Endothelial cell (in vitro differentiated cells): ENCODE data around the gene KEL. TPM values are rescaled to one million over a fixed set of nuclear protein-coding genes. Genes with fewer than 3 reads are reported as not detected.

ENCODE experiments used
- DNase-seq: peaks from one replicate; pipeline ENCODE4 v3.0.0; 2021; ENCODE audit warnings: low spot score
- H3K27ac Mint-ChIP-seq: one replicate; pipeline ENCODE4 v1.8.0; 2021; ENCODE audit warnings: mixed read lengths, inconsistent platforms; ENCODE audit not compliant: unreplicated experiment
- H3K27me3 Mint-ChIP-seq: one replicate; pipeline ENCODE4 v1.8.0; 2021; ENCODE audit warnings: mild to moderate bottlenecking, moderate library complexity, mixed read lengths, inconsistent platforms; ENCODE audit not compliant: unreplicated experiment
- H3K36me3 Mint-ChIP-seq: one replicate; pipeline ENCODE4 v1.8.0; 2021; ENCODE audit warnings: mild to moderate bottlenecking, low read depth, mixed read lengths, inconsistent platforms; ENCODE audit not compliant: unreplicated experiment
- H3K4me1 Mint-ChIP-seq: one replicate; pipeline ENCODE4 v1.8.0; 2021; ENCODE audit warnings: mild to moderate bottlenecking, mixed read lengths, inconsistent platforms; ENCODE audit not compliant: unreplicated experiment
- H3K4me3 Mint-ChIP-seq: one replicate; pipeline ENCODE4 v1.8.0; 2021; ENCODE audit warnings: mild to moderate bottlenecking, mixed read lengths, inconsistent platforms; ENCODE audit not compliant: unreplicated experiment
- H3K9me3 Mint-ChIP-seq: one replicate; pipeline ENCODE4 v1.8.0; 2021; ENCODE audit warnings: mixed read lengths, inconsistent platforms; ENCODE audit not compliant: unreplicated experiment
- total RNA-seq: library from RNA; stranded (reverse); fragmentation: NEBNext Ultra II Directional; extraction: Animal tissue kit (Norgen Biotek cat#: 25700); gene quantifications from one replicate; pipeline ENCODE4 v1.2.1, GENCODE V29; 2021; ENCODE audit not compliant: unreplicated experiment
- TF ChIP-seq, protein P1 (sequence below): fragments of 200-600 bp; sonication (generic); IDR thresholded peaks from one replicate; pipeline ENCODE4 v1.5.0; 2021; ENCODE audit warnings: antibody characterized with exemption; ENCODE audit not compliant: unreplicated experiment

Gene KEL
- total RNA-seq, 1 donor from 2014 or later: 0.74 TPM

- Mint-ChIP-seq H3K27ac (no peak overlapping the region), H3K9me3 (no peaks in the 10 kb centered on the region), H3K4me3 (no peak overlapping the region), H3K4me1 (peaks cover 23% of the 10 kb centered on the region), H3K27me3 (peaks cover 7% of the 10 kb centered on the region), H3K36me3 (no peaks in the 10 kb centered on the region)
- TF ChIP-seq, protein P1, sequence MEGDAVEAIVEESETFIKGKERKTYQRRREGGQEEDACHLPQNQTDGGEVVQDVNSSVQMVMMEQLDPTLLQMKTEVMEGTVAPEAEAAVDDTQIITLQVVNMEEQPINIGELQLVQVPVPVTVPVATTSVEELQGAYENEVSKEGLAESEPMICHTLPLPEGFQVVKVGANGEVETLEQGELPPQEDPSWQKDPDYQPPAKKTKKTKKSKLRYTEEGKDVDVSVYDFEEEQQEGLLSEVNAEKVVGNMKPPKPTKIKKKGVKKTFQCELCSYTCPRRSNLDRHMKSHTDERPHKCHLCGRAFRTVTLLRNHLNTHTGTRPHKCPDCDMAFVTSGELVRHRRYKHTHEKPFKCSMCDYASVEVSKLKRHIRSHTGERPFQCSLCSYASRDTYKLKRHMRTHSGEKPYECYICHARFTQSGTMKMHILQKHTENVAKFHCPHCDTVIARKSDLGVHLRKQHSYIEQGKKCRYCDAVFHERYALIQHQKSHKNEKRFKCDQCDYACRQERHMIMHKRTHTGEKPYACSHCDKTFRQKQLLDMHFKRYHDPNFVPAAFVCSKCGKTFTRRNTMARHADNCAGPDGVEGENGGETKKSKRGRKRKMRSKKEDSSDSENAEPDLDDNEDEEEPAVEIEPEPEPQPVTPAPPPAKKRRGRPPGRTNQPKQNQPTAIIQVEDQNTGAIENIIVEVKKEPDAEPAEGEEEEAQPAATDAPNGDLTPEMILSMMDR: no peak
- DNase-seq: no peak
Measured at GRCh38 chr7:142915315-142915714, 46.8 kb downstream of the KEL start.

DNA sequence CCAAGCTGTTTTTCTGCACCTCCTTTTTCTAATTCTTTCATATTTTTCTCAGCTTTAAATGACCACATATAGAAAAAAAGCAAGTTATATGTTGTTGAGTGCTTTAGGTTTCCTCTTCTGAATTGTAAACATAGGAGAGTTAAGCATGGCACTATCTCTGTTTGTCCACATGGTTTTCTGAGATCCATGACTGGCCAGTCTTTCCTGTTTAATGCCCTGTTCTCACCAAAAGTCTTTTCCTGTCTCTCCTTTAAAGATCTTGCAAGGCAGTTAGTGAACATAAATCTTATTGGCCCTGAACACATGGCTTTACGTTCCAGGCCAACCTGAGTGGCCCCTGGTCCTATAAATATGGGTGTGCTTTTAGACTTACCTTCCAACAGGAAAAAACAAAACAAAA is 48.0 kb downstream of the KEL start:
- TF ChIP-seq, protein P1: no peak
- Mint-ChIP-seq H3K9me3 (no peaks in the 10 kb centered on the region), H3K4me1 (peaks cover 23% of the 10 kb centered on the region), H3K4me3 (peak overlapping the region; percentile 14), H3K27ac (peak overlapping the region; percentile 88), H3K27me3 (peaks cover 7% of the 10 kb centered on the region), H3K36me3 (no peaks in the 10 kb centered on the region)
- no peak for DNase-seq

- TF ChIP-seq, protein P1: no peak
- DNase-seq: no peak
- H3K4me1 Mint-ChIP-seq: peaks cover 23% of the 10 kb centered on the region
- H3K4me3 Mint-ChIP-seq: no peak overlapping the region
- no peaks in the 10 kb centered on the region for H3K9me3 Mint-ChIP-seq
- H3K27me3 Mint-ChIP-seq: peaks cover 7% of the 10 kb centered on the region
- peak overlapping the region; percentile 88 for H3K27ac Mint-ChIP-seq
- H3K36me3 Mint-ChIP-seq: no peaks in the 10 kb centered on the region
Measured at GRCh38 chr7:142913566-142913965, 48.6 kb downstream of the KEL start.

DNA sequence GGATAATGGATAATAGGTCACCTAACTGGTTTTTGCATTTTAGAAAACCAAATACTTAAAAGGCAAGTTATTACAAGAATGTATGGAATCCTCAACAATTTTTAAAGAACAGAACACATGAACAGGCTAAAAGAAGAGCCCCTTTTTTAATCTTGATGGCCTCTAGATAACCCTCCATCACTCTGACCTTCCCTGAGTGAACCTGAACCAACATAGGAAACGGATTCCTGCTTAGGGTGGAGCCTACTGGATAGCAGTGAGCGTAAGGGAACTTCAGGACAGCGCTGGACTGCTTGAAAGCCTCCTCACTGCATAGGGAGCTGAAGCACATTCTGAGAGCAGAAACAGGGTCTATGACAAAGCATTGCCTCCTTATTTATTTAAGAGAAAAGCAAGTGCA is 49.1 kb downstream of the KEL start:
- no peaks in the 10 kb centered on the region for H3K9me3 Mint-ChIP-seq
- H3K4me1 Mint-ChIP-seq: peaks cover 23% of the 10 kb centered on the region
- H3K27me3 Mint-ChIP-seq: peaks cover 7% of the 10 kb centered on the region
- H3K27ac Mint-ChIP-seq: no peak overlapping the region
- TF ChIP-seq, protein P1: no peak
- no peak overlapping the region for H3K4me3 Mint-ChIP-seq
- H3K36me3 Mint-ChIP-seq: no peaks in the 10 kb centered on the region
- DNase-seq: no peak

GRCh38 chr7:142910481-142910880 is 51.7 kb downstream of the KEL start:
- Mint-ChIP-seq H3K36me3 (no peaks in the 10 kb centered on the region), H3K4me3 (no peak overlapping the region), H3K27me3 (peaks cover 7% of the 10 kb centered on the region), H3K27ac (no peak overlapping the region), H3K9me3 (no peaks in the 10 kb centered on the region), H3K4me1 (peaks cover 23% of the 10 kb centered on the region)
- no peak for DNase-seq
- TF ChIP-seq, protein P1: no peak
